ENCODE data around the gene AMN. TPM values are rescaled to one million over a fixed set of nuclear protein-coding genes. Genes with fewer than 3 reads are reported as not detected.

AMN gene
- total RNA-seq, 3 donors from 2014 or later, result 0.16 to 0.88 (median 0.66) TPM

GRCh38 chr14:102969060-102969791, 46.8 kb downstream of the AMN start:
- Histone ChIP-seq H3K9me3 (no peaks in the 10 kb centered on the region), H3K4me1 (no peaks in the 10 kb centered on the region), H3K27ac (no peak overlapping the region), H3K27me3 (no peaks in the 10 kb centered on the region), H3K36me3 (peaks cover 30% of the 10 kb centered on the region), H3K4me3 (no peak overlapping the region)
- intact Hi-C loops (cut with DNase I; ENCODE audit: low total_unique reads), result loop anchor here (5.0 kb wide), 1 partner anchor 437 kb away; no protein-coding TSS in a partner anchor
- no peak for TF ChIP-seq CTCF (IDR thresholded peaks at IDR 0.05)
- no peak for TF ChIP-seq POLR2AphosphoS5 (IDR thresholded peaks at IDR 0.05)
- no peak for TF ChIP-seq POLR2A (IDR thresholded peaks at IDR 0.05)
- DNase-seq (ENCODE audit: low spot score in 2 of 2), result no peak

- Histone ChIP-seq H3K4me3 (no peak overlapping the region), H3K36me3 (peaks cover 30% of the 10 kb centered on the region), H3K4me1 (no peaks in the 10 kb centered on the region), H3K27me3 (no peaks in the 10 kb centered on the region), H3K9me3 (no peaks in the 10 kb centered on the region), H3K27ac (no peak overlapping the region)
- intact Hi-C loops (cut with DNase I; ENCODE audit: low total_unique reads), result loop anchor here (2.0 to 5.0 kb wide), 2 partner anchors 73 to 438 kb away; no protein-coding TSS in a partner anchor
- no peak for TF ChIP-seq POLR2AphosphoS5 (IDR thresholded peaks at IDR 0.05)
- no peak for TF ChIP-seq POLR2A (IDR thresholded peaks at IDR 0.05)
- TF ChIP-seq CTCF (IDR thresholded peaks at IDR 0.05), result no peak
- DNase-seq (ENCODE audit: low spot score in 2 of 2), result no peak
Measured at GRCh38 chr14:102969901-102970300, 47.4 kb downstream of the AMN start.

GRCh38 chr14:102970496-102970895, 48.0 kb downstream of the AMN start:
- Histone ChIP-seq H3K27ac (no peak overlapping the region), H3K36me3 (peaks cover 30% of the 10 kb centered on the region), H3K9me3 (no peaks in the 10 kb centered on the region), H3K4me3 (no peak overlapping the region), H3K4me1 (no peaks in the 10 kb centered on the region), H3K27me3 (no peaks in the 10 kb centered on the region)
- TF ChIP-seq POLR2A (IDR thresholded peaks at IDR 0.05) (no peak), POLR2AphosphoS5 (IDR thresholded peaks at IDR 0.05) (no peak), CTCF (IDR thresholded peaks at IDR 0.05) (no peak)
- intact Hi-C loops (cut with DNase I; ENCODE audit: low total_unique reads), result loop anchor here (2.0 kb wide), 1 partner anchor 72 kb away; no protein-coding TSS in a partner anchor
- no peak for DNase-seq (ENCODE audit: low spot score in 2 of 2)

- Histone ChIP-seq H3K4me1 (no peaks in the 10 kb centered on the region), H3K27me3 (no peaks in the 10 kb centered on the region), H3K27ac (no peak overlapping the region), H3K36me3 (peaks cover 25% of the 10 kb centered on the region), H3K4me3 (no peak overlapping the region), H3K9me3 (no peaks in the 10 kb centered on the region)
- TF ChIP-seq POLR2AphosphoS5 (IDR thresholded peaks at IDR 0.05) (no peak), POLR2A (IDR thresholded peaks at IDR 0.05) (no peak), CTCF (IDR thresholded peaks at IDR 0.05) (no peak)
- DNase-seq (ENCODE audit: low spot score in 2 of 2), result no peak
- intact Hi-C loops (cut with DNase I; ENCODE audit: low total_unique reads), result loop anchor here (2.0 kb wide), 1 partner anchor 71 kb away; no protein-coding TSS in a partner anchor
Measured at GRCh38 chr14:102971314-102971713, 48.9 kb downstream of the AMN start.

GRCh38 chr14:102971836-102972606, 49.6 kb downstream of the AMN start:
- no peak for DNase-seq (ENCODE audit: low spot score in 2 of 2)
- Histone ChIP-seq H3K27me3 (no peaks in the 10 kb centered on the region), H3K4me1 (no peaks in the 10 kb centered on the region), H3K9me3 (no peaks in the 10 kb centered on the region), H3K36me3 (peaks cover 20% of the 10 kb centered on the region), H3K4me3 (no peak overlapping the region), H3K27ac (no peak overlapping the region)
- intact Hi-C loops (cut with DNase I; ENCODE audit: low total_unique reads), result loop anchor here (2.0 kb wide), 1 partner anchor 71 kb away; no protein-coding TSS in a partner anchor
- TF ChIP-seq POLR2AphosphoS5 (IDR thresholded peaks at IDR 0.05) (no peak), CTCF (IDR thresholded peaks at IDR 0.05) (no peak), POLR2A (IDR thresholded peaks at IDR 0.05) (no peak)

Measured in breast epithelium (tissue), 4 donors.